DOHH2 (cell line): Measurements from ENCODE around the gene TMC8.
A peak's percentile ranks its signal among the peaks of the same experiment; 100 is the strongest.
"Not testable (repeated sequence)": the region's sequence is repeated elsewhere in the genome, so short reads cannot be mapped to it uniquely, and the experiment has no call there.

ENCODE experiments used
- H3F3A ChIP-seq: fragments of 200-600 bp; sonication (generic), shearing (Covaris generic); 2 replicates; pipeline ENCODE4 v1.6.0; 2016; ENCODE audit warnings: antibody characterized with exemption, mild to moderate bottlenecking; ENCODE audit not compliant: control insufficient read depth, insufficient read depth
- H3K27ac ChIP-seq: fragments of 200-600 bp; sonication (generic); 2 replicates; pipeline ENCODE4 v1.5.1; 2014; ENCODE audit warnings: low read depth, mild to moderate bottlenecking, low read length, moderate library complexity
- H3K27me3 ChIP-seq: fragments of 200-600 bp; sonication (generic); 2 replicates; pipeline ENCODE4 v1.6.1; 2014; ENCODE audit warnings: mild to moderate bottlenecking, low read length, mixed read lengths; ENCODE audit not compliant: control insufficient read depth
- H3K36me3 ChIP-seq: fragments of 200-600 bp; sonication (generic); 2 replicates; pipeline ENCODE4 v1.6.1; 2014; ENCODE audit warnings: mild to moderate bottlenecking, low read length, moderate library complexity, mixed read lengths; ENCODE audit not compliant: control insufficient read depth
- H3K4me1 ChIP-seq: fragments of 200-600 bp; sonication (generic); 2 replicates; pipeline ENCODE4 v1.6.1; 2014; ENCODE audit warnings: mild to moderate bottlenecking, low read length, mixed read lengths; ENCODE audit not compliant: control insufficient read depth
- H3K4me2 ChIP-seq: fragments of 200-600 bp; sonication (generic); 2 replicates; pipeline ENCODE4 v1.6.0; 2014; ENCODE audit warnings: mild to moderate bottlenecking, low read length, moderate library complexity
- H3K4me3 ChIP-seq: fragments of 200-600 bp; sonication (generic); 2 replicates; pipeline ENCODE4 v1.5.1; 2014; ENCODE audit warnings: mild to moderate bottlenecking, low read length, mixed read lengths
- H3K79me2 ChIP-seq: fragments of 200-600 bp; sonication (generic); 2 replicates; pipeline ENCODE4 v1.6.1; 2014; ENCODE audit warnings: mild to moderate bottlenecking, low read length, mixed read lengths; ENCODE audit not compliant: control insufficient read depth
- H3K9me2 ChIP-seq: fragments of 200-600 bp; sonication (generic); replicated peaks from 2 replicates; pipeline ENCODE4 v1.6.1; 2014; ENCODE audit warnings: mild to moderate bottlenecking, low read length, mixed read lengths; ENCODE audit not compliant: control insufficient read depth
- H3K9me3 ChIP-seq: fragments of 200-600 bp; sonication (generic); 2 replicates; pipeline ENCODE4 v1.6.1; 2014; ENCODE audit warnings: antibody characterized with exemption, low read length, mixed read lengths; ENCODE audit not compliant: control insufficient read depth, insufficient read depth
- H4K20me1 ChIP-seq: fragments of 200-600 bp; sonication (generic); 2 replicates; pipeline ENCODE4 v1.6.0; 2014; ENCODE audit warnings: low read depth, mild to moderate bottlenecking, antibody characterized with exemption, low read length, moderate library complexity; ENCODE audit not compliant: control insufficient read depth, insufficient read depth
- CTCF ChIP-seq: fragments of 200-600 bp; sonication (generic); IDR thresholded peaks from one replicate; pipeline ENCODE4 v1.5.1; 2014; ENCODE audit warnings: antibody characterized with exemption, mild to moderate bottlenecking, low read depth, low read length; ENCODE audit not compliant: poor library complexity, severe bottlenecking
- EZH2phosphoT487 ChIP-seq: fragments of 200-600 bp; sonication (generic); IDR thresholded peaks from 2 replicates; pipeline ENCODE4 v1.6.1; 2017; ENCODE audit warnings: borderline replicate concordance, mild to moderate bottlenecking, antibody characterized with exemption, low read length, moderate library complexity, mixed read lengths

Gene TMC8

GRCh38 chr17:78130437-78131101 is at the start of gene TMC8:
Gene TMC8 (plus strand): TSS chr17:78130771. CDS start chr17:78131589, 818 bp downstream.
- peaks cover 86% of the 10 kb centered on the region for H3K79me2 ChIP-seq
- no peaks in the 10 kb centered on the region for H3K9me3 ChIP-seq
- H3K27me3 ChIP-seq: no peaks in the 10 kb centered on the region
- H3K36me3 ChIP-seq: peaks cover 71% of the 10 kb centered on the region
- H3K4me3 ChIP-seq: peak within 1 kb of the TSS; percentile 95
- peaks cover 83% of the 10 kb centered on the region for H3K4me1 ChIP-seq
- peaks cover 3% of the 10 kb centered on the region; the same call in 1 of the 2 replicates for H4K20me1 ChIP-seq
- no peak for TF ChIP-seq EZH2phosphoT487
- TF ChIP-seq CTCF: no peak
- H3F3A ChIP-seq: peaks cover 17% of the 10 kb centered on the region
- H3K4me2 ChIP-seq: peak within 1 kb of the TSS; percentile 99
- H3K27ac ChIP-seq: peak within 1 kb of the TSS; percentile 90
- no peaks in the 10 kb centered on the region for H3K9me2 ChIP-seq

GRCh38 chr17:78081551-78081950 is 49.0 kb upstream of the TMC8 start:
- Histone ChIP-seq H3K27ac (no peak overlapping the region), H3K36me3 (peaks cover 18% of the 10 kb centered on the region)
- TF ChIP-seq CTCF (no peak), EZH2phosphoT487 (no peak)

GRCh38 chr17:78082355-78082872 is 48.2 kb upstream of the TMC8 start:
- H3K27ac ChIP-seq, H3K9me2 ChIP-seq, H3K79me2 ChIP-seq, H3K4me1 ChIP-seq, H3K9me3 ChIP-seq, H4K20me1 ChIP-seq, H3K4me2 ChIP-seq, H3K4me3 ChIP-seq, H3F3A ChIP-seq, H3K27me3 ChIP-seq: not testable (repeated sequence)
- H3K36me3 ChIP-seq: peaks cover 14% of the 10 kb centered on the region

More at GRCh38 chr17:78081551-78081950, 49.0 kb upstream of the TMC8 start:
- H3K4me3 ChIP-seq: no peak overlapping the region
- no peaks in the 10 kb centered on the region for H3K27me3 ChIP-seq
- H3F3A ChIP-seq: no peaks in the 10 kb centered on the region
- no peaks in the 10 kb centered on the region for H3K9me3 ChIP-seq
- no peaks in the 10 kb centered on the region for H3K79me2 ChIP-seq
- no peaks in the 10 kb centered on the region for H3K4me1 ChIP-seq
- H4K20me1 ChIP-seq: no peaks in the 10 kb centered on the region
- no peak overlapping the region for H3K4me2 ChIP-seq
- no peaks in the 10 kb centered on the region for H3K9me2 ChIP-seq

GRCh38 chr17:78082988-78083387 is 47.6 kb upstream of the TMC8 start:
- no peak overlapping the region for H3K4me3 ChIP-seq
- H3K79me2 ChIP-seq: no peaks in the 10 kb centered on the region
- TF ChIP-seq EZH2phosphoT487: no peak
- no peak for TF ChIP-seq CTCF
- no peak overlapping the region for H3K27ac ChIP-seq
- no peaks in the 10 kb centered on the region for H3K4me1 ChIP-seq
- no peak overlapping the region for H3K4me2 ChIP-seq
- H3F3A ChIP-seq: no peaks in the 10 kb centered on the region
- no peaks in the 10 kb centered on the region for H4K20me1 ChIP-seq
- no peaks in the 10 kb centered on the region for H3K27me3 ChIP-seq
- no peaks in the 10 kb centered on the region for H3K9me3 ChIP-seq
- H3K36me3 ChIP-seq: peaks cover 14% of the 10 kb centered on the region
- no peaks in the 10 kb centered on the region for H3K9me2 ChIP-seq
